H1 (cell line): Measurements from ENCODE around the gene LSM4. TPM values are rescaled to one million over a fixed set of nuclear protein-coding genes. Genes with fewer than 3 reads are reported as not detected.

Experiments
- CTCF ChIA-PET: fragments of 300-600 bp; sonication (Branson Sonifier 250); formaldehyde crosslinking; loops from one replicate; lab custom pipeline; 2021; ENCODE audit not compliant: partially characterized antibody; lab: Charles Lee
- POLR2A ChIA-PET: fragments of 300-600 bp; sonication (Branson Sonifier 250); formaldehyde crosslinking; loops from one replicate; lab custom pipeline; 2021; ENCODE audit warnings: inconsistent platforms; ENCODE audit not compliant: partially characterized antibody; lab: Charles Lee
- DNase-seq, 2 experiments: peaks; one replicate each; pipeline versions ENCODE4 v3.0.0 to v3.0.0-alpha.2; 2010 to 2022; ENCODE audit warnings: low spot score in 2 of 2, low read depth in 1 of 2, mixed read lengths in 1 of 2
- FAIRE-seq: peaks from 2 replicates; lab custom pipeline; 2011; peaks lifted over from hg19 to GRCh38; lab: Jason Lieb, UNC
- H2AFZ ChIP-seq: 2 replicates; pipeline ENCODE4 v1.8.1; 2012; ENCODE audit warnings: low read length, inconsistent platforms
- H2AK5ac ChIP-seq: 2 replicates; pipeline ENCODE4 v1.6.1; 2013; ENCODE audit warnings: low read depth, low read length
- H2BK120ac ChIP-seq: replicated peaks from 2 replicates; pipeline ENCODE3; 2013; ENCODE audit warnings: low read depth, low read length, inconsistent platforms
- H2BK12ac ChIP-seq: 2 replicates; pipeline ENCODE4 v1.6.1; 2013; ENCODE audit warnings: low read depth, low read length
- H2BK15ac ChIP-seq: 2 replicates; pipeline ENCODE4 v1.6.1; 2013; ENCODE audit warnings: low read length
- H2BK20ac ChIP-seq: 2 replicates; pipeline ENCODE4 v1.6.1; 2013; ENCODE audit warnings: low read length
- H2BK5ac ChIP-seq: 2 replicates; pipeline ENCODE4 v1.6.1; 2013; ENCODE audit warnings: low read depth, low read length
- H3K14ac ChIP-seq: 2 replicates; pipeline ENCODE4 v1.6.1; 2013; ENCODE audit warnings: inconsistent platforms; ENCODE audit not compliant: insufficient read length
- H3K18ac ChIP-seq: 2 replicates; pipeline ENCODE4 v1.6.1; 2013; ENCODE audit warnings: low read length; ENCODE audit errors: extremely low read depth
- H3K23ac ChIP-seq: 2 replicates; pipeline ENCODE4 v1.6.1; 2013; ENCODE audit warnings: inconsistent platforms; ENCODE audit not compliant: insufficient read length
- H3K23me2 ChIP-seq: 2 replicates; pipeline ENCODE4 v1.6.1; 2013; ENCODE audit warnings: low read depth, low read length
- H3K27ac ChIP-seq: 2 replicates; pipeline ENCODE4 v1.6.1; 2011; ENCODE audit warnings: low read depth, low read length, inconsistent platforms
- H3K27me3 ChIP-seq, 4 experiments: replicated peaks in 1 of 4; 1 replicate in 1 of 4; 2 replicates in 3 of 4; pipeline versions ENCODE4 v1.6.1 to v1.8.1; 2011 to 2013; ENCODE audit warnings: low read length in 3 of 4, mild to moderate bottlenecking in 3 of 4, inconsistent platforms in 2 of 4, mixed read lengths in 2 of 4, moderate library complexity in 1 of 4; ENCODE audit not compliant: control insufficient read depth in 3 of 4, insufficient read depth in 3 of 4; ENCODE audit errors: extremely low read depth in 1 of 4
- H3K36me3 ChIP-seq, 4 experiments: 2 replicates each; pipeline versions ENCODE4 v1.6.1 to v1.8.1; 2011 to 2013; ENCODE audit warnings: mild to moderate bottlenecking in 4 of 4, low read length in 3 of 4, moderate library complexity in 2 of 4, control low read depth in 1 of 4, inconsistent platforms in 1 of 4; ENCODE audit not compliant: insufficient read depth in 4 of 4, control insufficient read depth in 2 of 4
- H3K4ac ChIP-seq: replicated peaks from 2 replicates; pipeline ENCODE3; 2013; ENCODE audit warnings: low read length, low read depth, mixed read lengths, inconsistent platforms; ENCODE audit not compliant: insufficient read length
- H3K4me1 ChIP-seq, 4 experiments: replicated peaks in 1 of 4; 1 replicate in 1 of 4; 2 replicates in 3 of 4; pipeline versions ENCODE4 v1.6.1 to v1.8.1; 2011 to 2013; ENCODE audit warnings: low read length in 3 of 4, inconsistent platforms in 2 of 4, mixed read lengths in 1 of 4; ENCODE audit not compliant: insufficient read depth in 4 of 4, control insufficient read depth in 3 of 4
- H3K4me2 ChIP-seq, 2 experiments: 2 replicates each; pipeline versions ENCODE4 v1.6.1 to v1.8.1; 2011 to 2013; ENCODE audit warnings: low read depth in 2 of 2, low read length in 2 of 2, control low read depth in 1 of 2, inconsistent platforms in 1 of 2, mild to moderate bottlenecking in 1 of 2; ENCODE audit not compliant: insufficient read depth in 1 of 2
- H3K4me3 ChIP-seq, 4 experiments: fragments of 200-600, 300-600 bp in 1 of 4; sonication (generic), shearing (Covaris generic), sonication (Bioruptor Twin) in 1 of 4; 2 replicates each; pipeline versions ENCODE4 v1.5.1 to v1.8.1; 2011 to 2016; ENCODE audit warnings: low read length in 4 of 4, low read depth in 3 of 4, control low read depth in 2 of 4, inconsistent platforms in 2 of 4, mild to moderate bottlenecking in 2 of 4, mixed read lengths in 1 of 4, moderate library complexity in 1 of 4; ENCODE audit not compliant: insufficient read depth in 2 of 4; ENCODE audit errors: extremely low read depth in 1 of 4
- H3K56ac ChIP-seq: replicated peaks from 2 replicates; pipeline ENCODE3; 2013; ENCODE audit warnings: low read depth, mild to moderate bottlenecking, mixed read lengths, low read length, inconsistent platforms; ENCODE audit not compliant: insufficient read length
- H3K79me1 ChIP-seq: 2 replicates; pipeline ENCODE4 v1.6.1; 2013; ENCODE audit warnings: low read depth, low read length, control low read depth
- H3K79me2 ChIP-seq, 2 experiments: 2 replicates each; pipeline versions ENCODE4 v1.6.1 to v1.8.1; 2012 to 2013; ENCODE audit warnings: low read length in 2 of 2, mild to moderate bottlenecking in 2 of 2, inconsistent platforms in 1 of 2; ENCODE audit not compliant: insufficient read depth in 2 of 2, control insufficient read depth in 1 of 2
- H3K9ac ChIP-seq, 4 experiments: replicated peaks in 1 of 4; 1 replicate in 1 of 4; 2 replicates in 3 of 4; pipeline versions ENCODE4 v1.6.1 to v1.8.1; 2011 to 2013; ENCODE audit warnings: low read depth in 3 of 4, low read length in 3 of 4, control low read depth in 2 of 4, mild to moderate bottlenecking in 2 of 4, moderate library complexity in 2 of 4, inconsistent platforms in 1 of 4; ENCODE audit errors: extremely low read depth in 1 of 4
- H3K9me3 ChIP-seq, 2 experiments: 2 replicates each; pipeline versions ENCODE4 v1.6.1 to v1.8.1; 2012 to 2013; ENCODE audit warnings: mild to moderate bottlenecking in 2 of 2, moderate library complexity in 2 of 2, control low read depth in 1 of 2, inconsistent platforms in 1 of 2, low read depth in 1 of 2, low read length in 1 of 2, mixed read lengths in 1 of 2; ENCODE audit not compliant: insufficient read depth in 2 of 2
- H4K20me1 ChIP-seq, 2 experiments: replicated peaks in 1 of 2; 2 replicates each; pipeline versions ENCODE3 to v1.8.1; 2011 to 2013; ENCODE audit warnings: inconsistent platforms in 2 of 2, low read length in 2 of 2, mild to moderate bottlenecking in 1 of 2; ENCODE audit not compliant: insufficient read depth in 2 of 2, control insufficient read depth in 1 of 2
- H4K5ac ChIP-seq: 2 replicates; pipeline ENCODE4 v1.6.1; 2013; ENCODE audit warnings: low read length, low read depth, mixed read lengths, inconsistent platforms; ENCODE audit not compliant: insufficient read length
- H4K8ac ChIP-seq: 2 replicates; pipeline ENCODE4 v1.8.0; 2013; ENCODE audit warnings: mild to moderate bottlenecking, moderate library complexity, low read length, inconsistent platforms; ENCODE audit not compliant: insufficient read depth; ENCODE audit errors: extremely low read depth
- H4K91ac ChIP-seq: replicated peaks from 2 replicates; pipeline ENCODE3; 2013; ENCODE audit warnings: low read length, mixed read lengths, inconsistent platforms; ENCODE audit not compliant: insufficient read length
- ATF3 ChIP-seq: IDR thresholded peaks from 2 replicates; pipeline ENCODE4 v1.6.1; 2011; ENCODE audit warnings: low read depth, mild to moderate bottlenecking, low read length; ENCODE audit not compliant: insufficient read depth
- BACH1 ChIP-seq: IDR thresholded peaks from 2 replicates; pipeline ENCODE4 v1.6.1; 2012; ENCODE audit warnings: low read length, improper control_type of control experiment
- BCL11A ChIP-seq, 2 experiments: IDR thresholded peaks; one replicate each; pipeline ENCODE4 v1.6.1; 2011; ENCODE audit warnings: low read depth in 2 of 2, low read length in 2 of 2, mild to moderate bottlenecking in 2 of 2
- BRCA1 ChIP-seq: IDR thresholded peaks from 2 replicates; pipeline ENCODE4 v1.6.1; 2012; ENCODE audit warnings: low read depth, low read length, improper control_type of control experiment
- EP300 ChIP-seq, 2 experiments: IDR thresholded peaks; 1 replicate in 1 of 2; 2 replicates in 1 of 2; pipeline ENCODE4 v1.6.1; 2011 to 2012; ENCODE audit warnings: low read depth in 2 of 2, low read length in 2 of 2, mild to moderate bottlenecking in 2 of 2, borderline replicate concordance in 1 of 2, inconsistent platforms in 1 of 2, moderate library complexity in 1 of 2
- EZH2 ChIP-seq: fragments of 200-600 bp; sonication (generic); IDR thresholded peaks from 2 replicates; pipeline ENCODE4 v1.7.1; 2012; ENCODE audit warnings: low read depth, mild to moderate bottlenecking, moderate library complexity, low read length, inconsistent platforms; ENCODE audit not compliant: severe bottlenecking
- GABPA ChIP-seq: IDR thresholded peaks from 2 replicates; pipeline ENCODE4 v1.6.1; 2011; ENCODE audit warnings: mild to moderate bottlenecking, low read length, moderate library complexity, borderline replicate concordance; ENCODE audit not compliant: insufficient read depth
- SP4 ChIP-seq: IDR thresholded peaks from 2 replicates; pipeline ENCODE4 v1.6.1; 2012; ENCODE audit warnings: low read length, inconsistent platforms
- SRF ChIP-seq: IDR thresholded peaks from 2 replicates; pipeline ENCODE4 v1.6.1; 2011; ENCODE audit warnings: mild to moderate bottlenecking, low read depth, low read length, moderate library complexity
- YY1 ChIP-seq: IDR thresholded peaks from 2 replicates; pipeline ENCODE4 v1.6.1; 2011; ENCODE audit warnings: low read depth, mild to moderate bottlenecking, low read length
- WGBS, 2 experiments: shearing (Covaris generic) in 1 of 2; methylation state at CpG; one replicate each; pipeline versions ENCODE4 v1.1.6 to v1.1.7; 2013 to 2015; ENCODE audit warnings: low lambda C conversion rate in 2 of 2, mixed read lengths in 2 of 2, inconsistent platforms in 1 of 2, low coverage in 1 of 2, missing lambda C conversion rate in 1 of 2; ENCODE audit not compliant: insufficient replicate concordance in 2 of 2, insufficient coverage in 1 of 2, insufficient read length in 1 of 2; ENCODE audit errors: extremely low coverage in 1 of 2, missing lambda C conversion rate in 1 of 2; 5-methylcytosine and 5-hydroxymethylcytosine counted together
- polyA plus RNA-seq, 7 experiments: library from polyadenylated mRNA; depleted of rRNA in 3 of 7; stranded (reverse) in 5 of 7; unstranded in 2 of 7; fragments of >200 nt in 5 of 7; fragments of 200-250 nt in 2 of 7; gene quantifications; 1 replicate in 5 of 7; 2 replicates in 1 of 7; 4 replicates in 1 of 7; pipeline versions ENCODE4 v1.2.1 to v1.2.3, GENCODE V29; 2011 to 2013; ENCODE audit warnings: missing spikeins in 2 of 7, mixed read lengths in 2 of 7
- total RNA-seq: library from RNA; stranded (reverse); fragmentation: NEBNext Ultra II Directional; extraction: Animal tissue kit (Norgen Biotek cat#: 25700); gene quantifications from 2 replicates; pipeline ENCODE4 v1.2.1, GENCODE V29; 2021
- TF ChIP-seq, protein P1 (sequence below): IDR thresholded peaks from 2 replicates; pipeline ENCODE4 v1.6.1; 2011; ENCODE audit warnings: low read length, improper control_type of control experiment

Gene LSM4
- total and polyA plus RNA-seq, 2 of the 8 experiments (the other 6 are each of a cell fraction or from before 2014, with no cell fraction given) = 302 to 319 TPM

GRCh38 chr19:18273561-18274218 is 49.2 kb downstream of the LSM4 start:
- no peak overlapping the region for H2BK15ac ChIP-seq
- H3K9ac ChIP-seq = no peak overlapping the region
- DNase-seq (no peak), FAIRE-seq (no peak)
- no peak overlapping the region for H2BK12ac ChIP-seq
- H3K56ac ChIP-seq = no peak overlapping the region
- no peak overlapping the region for H3K23ac ChIP-seq
- H2BK5ac ChIP-seq = no peak overlapping the region
- H3K36me3 ChIP-seq = peaks cover 0 to 2% (median under 1%) of the 10 kb centered on the region in 4 experiments; a peak in 3 of 8 replicates
- no peaks in the 10 kb centered on the region for H3K9me3 ChIP-seq
- H3K4me1 ChIP-seq = peaks cover 0 to 7% (median 3%) of the 10 kb centered on the region in 4 experiments; a peak in 6 of 7 replicates
- H2BK20ac ChIP-seq = no peak overlapping the region
- no peak overlapping the region for H3K14ac ChIP-seq
- no peaks in the 10 kb centered on the region for H3K27me3 ChIP-seq
- H3K79me2 ChIP-seq = peaks cover 0 to 11% of the 10 kb centered on the region in 2 experiments; a peak in 2 of 4 replicates
- no peak overlapping the region for H3K18ac ChIP-seq
- no peak overlapping the region for H3K27ac ChIP-seq
- no peak overlapping the region for H3K4ac ChIP-seq
- no peak overlapping the region for H3K4me2 ChIP-seq
- no peak overlapping the region for H4K5ac ChIP-seq
- H2AFZ ChIP-seq = no peak overlapping the region
- peaks cover 4 to 14% of the 10 kb centered on the region in 2 experiments for H4K20me1 ChIP-seq
- no peaks in the 10 kb centered on the region for H3K23me2 ChIP-seq
- H2AK5ac ChIP-seq = no peak overlapping the region
- H3K4me3 ChIP-seq = no peak overlapping the region
- CTCF ChIA-PET = interaction anchor here (0.7 to 13.6 kb wide), 15 partner anchors 15 to 139 kb away, joined by 3 to 242 read pairs (median 5); partner anchors contain the start of gene LSM4
- no peak overlapping the region for H4K91ac ChIP-seq
- POLR2A ChIA-PET = interaction anchor here (1.0 to 10.3 kb wide), 8 partner anchors 8 to 65 kb away, joined by 3 to 224 read pairs (median 4); partner anchors contain the start of genes JUND, LSM4 and PGPEP1
- peaks cover 12% of the 10 kb centered on the region; the same call in 1 of the 2 replicates for H3K79me1 ChIP-seq
- 93% methylated on average over 12 of the region's 13 CpGs; no CpG with 5 or more reads in 1 of the 2 experiments for WGBS, 2 experiments
- H4K8ac ChIP-seq = no peak overlapping the region
- no peak overlapping the region for H2BK120ac ChIP-seq
- TF ChIP-seq ATF3 (no peak), BACH1 (no peak), BCL11A (IDR thresholded peaks at IDR 0.05; ENCODE audit: low read depth in 2 of 2, low read length in 2 of 2) (no peak), YY1 (no peak), GABPA (no peak), SRF (no peak), EZH2 (no peak), SP4 (no peak), BRCA1 (no peak), EP300 (IDR thresholded peaks at IDR 0.05; ENCODE audit: borderline replicate concordance in 1 of 2, low read depth in 2 of 2, low read length in 2 of 2) (no peak)
- TF ChIP-seq, protein P1, sequence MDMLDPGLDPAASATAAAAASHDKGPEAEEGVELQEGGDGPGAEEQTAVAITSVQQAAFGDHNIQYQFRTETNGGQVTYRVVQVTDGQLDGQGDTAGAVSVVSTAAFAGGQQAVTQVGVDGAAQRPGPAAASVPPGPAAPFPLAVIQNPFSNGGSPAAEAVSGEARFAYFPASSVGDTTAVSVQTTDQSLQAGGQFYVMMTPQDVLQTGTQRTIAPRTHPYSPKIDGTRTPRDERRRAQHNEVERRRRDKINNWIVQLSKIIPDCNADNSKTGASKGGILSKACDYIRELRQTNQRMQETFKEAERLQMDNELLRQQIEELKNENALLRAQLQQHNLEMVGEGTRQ = no peak
